Fibroblast of mammary gland (primary cell): ENCODE data around the gene RCAN1.
"Not testable (repeated sequence)": the region's sequence is repeated elsewhere in the genome, so short reads cannot be mapped to it uniquely, and the experiment has no call there.

Experiments used
- DNase-seq: peaks from one replicate; pipeline ENCODE4 v3.0.0-alpha.2; 2010; ENCODE audit warnings: low read depth
- H3K4me3 ChIP-seq: 2 replicates; pipeline ENCODE4 v1.5.1; 2011; ENCODE audit warnings: low read depth, mild to moderate bottlenecking, low read length, moderate library complexity; ENCODE audit not compliant: control insufficient read depth
- CTCF ChIP-seq: conservative IDR thresholded peaks from 2 replicates; pipeline ENCODE4 v1.5.1; 2011; ENCODE audit warnings: low read depth, low read length, inconsistent platforms; ENCODE audit not compliant: control insufficient read depth, insufficient read depth

Gene RCAN1

GRCh38 chr21:34571994-34572393 is 42.9 kb downstream of the RCAN1 start:
- H3K4me3 ChIP-seq = no peak overlapping the region
- DNase-seq = no peak
- no peak for TF ChIP-seq CTCF

GRCh38 chr21:34570313-34570712 is 44.6 kb downstream of the RCAN1 start:
- peak; percentile 34 for DNase-seq

GRCh38 chr21:34569381-34569979 is 45.4 kb downstream of the RCAN1 start:
- DNase-seq = no peak
- TF ChIP-seq CTCF = no peak
- no peak overlapping the region for H3K4me3 ChIP-seq

More at GRCh38 chr21:34570313-34570712, 44.6 kb downstream of the RCAN1 start:
- TF ChIP-seq CTCF = no peak
- no peak overlapping the region for H3K4me3 ChIP-seq

GRCh38 chr21:34568801-34569200 is 46.1 kb downstream of the RCAN1 start:
- not testable (repeated sequence) for H3K4me3 ChIP-seq, DNase-seq

- H3K4me3 ChIP-seq = no peak overlapping the region
- TF ChIP-seq CTCF = no peak
- DNase-seq = no peak
Measured at GRCh38 chr21:34567604-34568155, 47.2 kb downstream of the RCAN1 start.

GRCh38 chr21:34565238-34565637 is 49.7 kb downstream of the RCAN1 start:
- no peak overlapping the region for H3K4me3 ChIP-seq
- TF ChIP-seq CTCF = no peak

GRCh38 chr21:34563370-34563769 is 51.5 kb downstream of the RCAN1 start:
- not testable (repeated sequence) for DNase-seq, H3K4me3 ChIP-seq

More at GRCh38 chr21:34565238-34565637, 49.7 kb downstream of the RCAN1 start:
- DNase-seq = no peak

- no peak for TF ChIP-seq CTCF
- no peak overlapping the region for H3K4me3 ChIP-seq
- DNase-seq = no peak
Measured at GRCh38 chr21:34561806-34562205, 53.1 kb downstream of the RCAN1 start.
